GM11168 (cell line): ENCODE measurements around the gene SGSM2.
"Not testable (repeated sequence)": the region's sequence is repeated elsewhere in the genome, so short reads cannot be mapped to it uniquely, and the experiment has no call there.

Source experiments
- in situ Hi-C: fragments of 300-500 bp; cut with MboI; formaldehyde crosslinking; loops from one replicate; pipeline ENCODE4 v1.12.0; 2022; ENCODE audit warnings: low sequenced_read_pairs; ENCODE audit not compliant: unreplicated experiment

The SGSM2 gene

DNA sequence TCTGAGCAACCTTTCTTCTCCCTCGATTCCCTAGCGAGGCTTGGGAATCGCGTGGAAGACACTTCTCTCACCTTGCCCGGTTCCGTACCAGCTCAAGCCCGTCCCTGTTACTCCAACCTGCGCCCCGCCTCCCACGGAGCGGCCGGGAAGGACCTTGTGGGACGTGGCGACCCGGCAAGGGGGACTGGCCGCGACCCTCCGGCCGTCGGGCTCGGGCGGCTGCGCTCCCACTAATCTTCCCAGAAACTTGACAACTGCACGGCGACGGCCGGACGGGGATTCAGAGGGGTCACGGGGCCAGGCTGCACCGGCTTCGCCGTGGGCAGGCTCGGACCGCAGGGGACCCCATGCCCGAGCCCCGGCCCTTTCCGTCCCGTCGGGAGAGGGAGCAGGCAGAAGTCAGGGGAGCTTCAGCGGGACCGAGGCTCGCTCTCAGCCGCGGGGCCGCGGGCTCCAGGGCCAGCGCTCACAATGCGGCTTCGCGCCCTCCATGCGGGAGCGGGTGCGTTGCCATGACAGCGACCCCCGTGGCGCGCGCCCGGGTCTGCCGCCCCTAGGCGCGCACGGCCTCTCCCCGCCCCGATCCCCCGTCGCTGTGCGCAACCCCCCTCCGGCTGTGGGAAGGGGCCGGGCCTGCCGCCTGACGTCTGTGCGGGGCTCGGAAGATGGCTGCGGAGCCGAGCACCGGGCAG, at the start of gene SGSM2:
Gene SGSM2 (plus strand): TSS at position 650 of the 692 bp plus-strand sequence. CDS start 188 bp downstream, outside the sequence.
- in situ Hi-C loops = no loop called here

GRCh38 chr17:2289878-2290478, 47.3 kb upstream of the SGSM2 start:
- in situ Hi-C loops = loop anchor here (25.0 kb wide), 1 partner anchor 403 kb away; no protein-coding TSS in a partner anchor

DNA sequence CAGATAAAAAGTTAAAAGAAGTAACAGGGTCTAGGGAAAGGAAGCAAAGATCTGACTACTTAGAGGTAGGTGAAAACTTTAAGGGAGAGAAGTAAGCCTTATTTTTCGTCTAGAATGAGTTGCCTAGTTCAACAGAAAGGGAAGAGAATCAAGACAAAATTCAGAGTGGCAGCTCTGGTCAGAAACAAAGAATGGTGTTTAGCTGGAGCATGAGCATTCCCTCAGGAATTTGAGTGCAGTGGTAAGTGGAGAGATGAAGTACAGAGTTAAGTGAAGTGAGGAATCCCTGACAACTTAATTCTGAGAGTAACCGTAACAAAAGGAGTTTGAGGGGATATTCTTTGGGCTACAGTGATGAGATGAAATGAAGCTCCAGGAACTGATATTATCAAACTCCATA, 45.2 kb upstream of the SGSM2 start:
- in situ Hi-C loops = loop anchor here (25.0 kb wide), 1 partner anchor 405 kb away; no protein-coding TSS in a partner anchor

DNA sequence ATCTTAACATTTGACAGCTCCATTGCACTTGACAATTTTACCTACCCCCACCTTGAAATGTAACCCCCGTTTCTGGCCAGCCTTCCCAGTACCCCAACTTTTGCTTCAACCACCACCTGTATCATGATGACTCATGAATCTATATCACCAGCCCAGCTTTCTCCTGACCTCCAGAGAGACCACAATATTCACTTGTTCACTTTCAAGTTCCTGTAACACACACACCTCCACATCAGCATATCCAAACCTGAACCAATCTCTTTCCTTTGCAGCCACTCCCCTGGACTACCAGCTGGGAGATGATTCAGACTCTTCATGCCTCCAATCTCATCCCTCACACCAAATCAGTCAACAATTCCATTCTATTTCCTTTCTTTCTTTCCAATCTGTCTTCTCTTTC, 41.7 kb upstream of the SGSM2 start:
- in situ Hi-C loops = loop anchor here (25.0 kb wide), 1 partner anchor 408 kb away; no protein-coding TSS in a partner anchor

DNA sequence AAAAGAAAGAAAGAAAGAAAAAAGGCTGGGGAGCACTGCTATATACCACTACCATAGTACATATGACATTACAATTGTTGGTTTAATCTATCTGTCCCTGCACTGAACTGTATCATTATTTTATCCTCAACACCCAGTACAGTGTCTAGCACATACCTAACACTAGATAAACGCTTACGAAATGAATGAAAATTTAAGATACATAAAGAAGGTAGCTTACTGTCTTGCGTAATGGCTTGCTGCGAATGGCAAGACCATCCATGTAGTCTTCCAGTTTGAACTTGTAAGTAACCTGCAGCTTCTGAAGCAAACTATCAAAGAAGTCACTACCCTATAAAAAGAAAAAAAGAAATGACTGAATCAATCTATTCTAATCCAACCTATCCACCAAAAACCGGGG, 40.3 kb upstream of the SGSM2 start:
- in situ Hi-C loops = loop anchor here (25.0 kb wide), 1 partner anchor 410 kb away; no protein-coding TSS in a partner anchor

- in situ Hi-C loops = loop anchor here (25.0 kb wide), 1 partner anchor 412 kb away; no protein-coding TSS in a partner anchor
Measured at GRCh38 chr17:2299136-2299535, 38.2 kb upstream of the SGSM2 start.

DNA sequence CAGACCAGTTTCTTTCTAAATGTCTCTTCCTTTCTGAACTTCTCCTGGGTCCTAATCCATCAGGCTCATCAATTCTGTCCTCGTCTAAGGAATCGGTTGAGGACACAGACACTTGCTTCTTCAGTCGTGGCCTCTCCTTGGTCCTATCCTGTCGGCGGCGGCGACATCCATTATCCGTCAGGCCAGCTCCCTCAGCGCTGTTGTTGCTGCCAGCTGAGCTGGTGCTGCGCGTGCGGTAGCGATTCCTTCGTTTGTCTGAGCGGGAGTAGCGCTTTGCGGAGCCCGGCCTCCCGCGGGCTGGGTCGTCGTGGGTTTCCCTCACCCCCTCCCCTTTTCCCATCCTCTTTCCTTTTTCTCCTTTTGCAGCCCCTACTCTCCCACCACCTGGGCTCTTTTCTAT, 37.5 kb upstream of the SGSM2 start:
- in situ Hi-C loops = loop anchor here (25.0 kb wide), 1 partner anchor 412 kb away; no protein-coding TSS in a partner anchor

DNA sequence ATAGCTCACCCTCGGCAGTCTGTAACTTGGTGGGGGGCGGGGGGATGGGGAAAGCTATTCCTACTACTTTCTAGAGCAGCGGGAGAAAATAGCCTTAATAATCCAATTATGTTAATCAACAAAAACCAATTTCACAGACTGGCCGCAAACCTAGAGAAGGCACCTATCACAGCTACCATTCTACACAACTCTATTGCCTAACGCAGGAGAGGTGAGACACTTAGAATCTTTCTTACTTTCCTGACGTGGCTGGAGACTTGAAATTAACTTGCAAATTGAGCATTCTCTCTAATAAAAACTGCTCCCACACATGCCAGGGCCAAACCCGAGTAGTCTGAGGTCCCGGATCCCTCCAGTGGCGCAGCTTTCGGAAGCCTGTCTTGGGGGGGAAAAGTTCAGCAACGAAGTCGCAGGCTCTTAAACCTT, 34.5 kb upstream of the SGSM2 start:
- in situ Hi-C loops = no loop called here

- in situ Hi-C loops = no loop called here
Measured at GRCh38 chr17:2303204-2304188, 33.8 kb upstream of the SGSM2 start, which contains the start of the genes SMG6 and SRR. SMG6 (minus strand) TSS chr17:2303785; CDS start chr17:2303720, 65 bp downstream. SRR (plus strand) TSS chr17:2303950; CDS start chr17:2315561, 11,611 bp downstream.

DNA sequence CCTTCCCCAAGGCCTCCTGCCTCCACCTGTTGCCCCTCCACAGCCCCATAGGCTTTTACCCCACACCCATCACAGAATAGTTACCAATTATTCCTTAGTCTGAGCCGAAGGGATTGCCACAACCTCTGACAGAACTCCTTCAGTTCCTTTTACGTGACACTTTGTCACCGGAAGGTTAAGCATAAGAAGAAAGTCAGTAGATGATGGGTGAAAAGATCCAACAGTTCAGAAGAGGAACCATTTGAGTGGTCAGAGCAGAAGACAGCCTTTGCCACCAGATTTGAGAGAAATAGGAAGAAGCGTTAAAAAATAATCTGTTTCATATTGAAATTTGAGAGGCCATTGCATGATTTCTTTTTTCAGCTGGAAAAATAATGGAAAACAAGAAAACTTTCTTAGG, 32.4 kb upstream of the SGSM2 start:
- in situ Hi-C loops = no loop called here

DNA sequence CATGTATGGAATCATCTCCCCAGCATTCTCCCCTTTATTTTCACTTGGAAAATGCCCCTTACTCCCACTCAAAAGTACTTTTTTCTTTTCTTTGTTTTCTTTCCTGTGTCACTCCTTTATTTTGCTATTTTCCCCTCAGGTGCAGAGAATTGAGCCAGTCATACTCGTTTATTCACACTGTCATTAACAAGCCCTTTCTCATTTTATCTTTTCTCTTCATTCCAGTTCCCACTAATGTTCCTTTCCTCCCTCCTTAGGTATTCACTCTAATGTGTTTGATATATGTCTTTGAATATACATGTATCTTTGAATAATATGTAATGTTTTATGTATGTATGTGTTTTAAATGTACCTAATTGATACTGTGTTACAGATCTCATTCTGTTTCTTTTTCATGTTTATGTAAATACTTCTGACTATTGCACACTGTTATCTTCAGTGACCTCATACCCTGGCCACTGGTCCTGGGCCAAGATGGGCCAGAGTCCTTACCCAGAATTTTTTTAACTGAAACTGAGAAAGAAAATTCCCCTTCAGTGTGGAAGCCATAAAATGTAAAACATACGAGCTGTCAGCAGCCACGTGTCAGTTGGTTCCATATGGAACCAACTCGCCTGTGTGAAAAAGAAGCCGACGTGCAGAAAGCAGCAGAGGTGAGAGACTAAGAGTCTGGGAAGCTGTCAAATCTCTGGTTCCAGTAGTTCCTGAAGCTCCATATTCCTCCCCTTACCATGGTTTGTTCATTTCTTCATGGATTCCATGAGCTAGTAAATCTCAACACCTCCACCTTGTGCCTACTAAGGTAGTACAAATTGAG, 27.8 kb upstream of the SGSM2 start:
- in situ Hi-C loops = no loop called here

DNA sequence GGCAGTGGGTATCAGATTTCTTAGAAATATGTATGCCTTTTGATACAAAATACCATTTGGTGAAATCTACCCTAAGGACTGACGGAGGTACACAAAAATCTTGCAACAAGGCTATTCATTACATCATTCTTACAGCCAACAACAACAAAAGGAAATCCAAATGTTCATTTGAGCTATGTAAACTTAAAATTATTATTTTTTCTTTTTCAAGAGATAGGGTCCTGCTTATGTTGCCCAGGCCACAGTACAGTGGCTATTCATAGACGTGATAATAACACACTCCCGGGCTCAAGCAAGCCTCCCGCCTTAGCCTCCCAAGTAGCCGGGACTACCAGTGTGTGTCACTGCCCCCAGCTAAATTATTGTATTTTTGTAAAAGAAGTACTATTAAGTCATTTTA, 24.6 kb upstream of the SGSM2 start:
- in situ Hi-C loops = no loop called here

DNA sequence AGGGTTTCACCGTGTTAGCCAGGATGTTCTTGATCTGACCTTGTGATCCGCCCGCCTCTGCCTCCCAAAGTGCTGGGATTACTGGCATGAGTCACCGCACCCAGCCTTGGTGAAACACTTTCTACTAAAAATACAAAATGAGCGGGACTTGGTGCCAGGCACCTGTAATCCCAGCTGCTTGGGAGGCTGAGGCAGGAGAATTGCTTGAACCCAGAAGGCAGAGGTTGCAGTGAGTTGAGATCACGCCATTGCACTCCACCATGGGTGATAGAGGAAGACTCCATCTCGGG, 20.4 kb upstream of the SGSM2 start:
- in situ Hi-C loops = not testable (repeated sequence)

GRCh38 chr17:2317796-2318195, 19.5 kb upstream of the SGSM2 start:
- in situ Hi-C loops = no loop called here

DNA sequence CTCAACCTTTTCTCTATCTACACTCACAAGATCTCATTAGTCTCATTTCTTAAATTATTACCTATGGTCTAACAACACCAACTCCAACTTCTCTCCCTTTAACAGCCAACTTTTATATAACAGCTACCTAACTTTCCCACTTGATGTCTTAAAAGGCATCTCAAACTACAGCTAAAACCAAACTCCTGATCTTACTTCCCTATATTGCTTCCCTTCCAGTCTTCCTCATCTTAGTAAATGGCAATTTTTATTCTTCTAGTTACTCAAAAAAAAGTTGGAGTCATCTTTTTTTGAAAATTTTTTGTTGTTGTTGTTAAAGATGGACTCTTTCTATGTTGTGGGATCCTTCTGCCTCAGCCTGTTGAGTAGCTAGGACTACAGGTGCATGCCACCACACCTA, 18.2 kb upstream of the SGSM2 start:
- in situ Hi-C loops = no loop called here

- in situ Hi-C loops = no loop called here
Measured at GRCh38 chr17:2321399-2321798, 15.9 kb upstream of the SGSM2 start.

GRCh38 chr17:2323629-2324314, 13.5 kb upstream of the SGSM2 start:
- in situ Hi-C loops = no loop called here

GRCh38 chr17:2331303-2331702, 6.0 kb upstream of the SGSM2 start:
- in situ Hi-C loops = no loop called here

- in situ Hi-C loops = no loop called here
Measured at GRCh38 chr17:2335726-2336214, 1.5 kb upstream of the SGSM2 start.
